Stimulated activated CD4-positive, alpha-beta T cell treated with anti-CD3 and anti-CD28 coated beads, Interleukin-12 subunit alpha, Interleukin-12 subunit beta, amount 100 ng/mL, for 24 hours (primary cell): ENCODE data around the gene SOX8.
A peak's percentile ranks its signal among the peaks of the same experiment; 100 is the strongest.
"Not testable (repeated sequence)": the region's sequence is repeated elsewhere in the genome, so short reads cannot be mapped to it uniquely, and the experiment has no call there.

ENCODE experiments used
- DNase-seq, 2 experiments: peaks; one replicate each; pipeline ENCODE4 v3.0.0-alpha.2; 2020; ENCODE audit warnings: low read depth in 2 of 2

Gene SOX8

GRCh38 chr16:953818-954217 is 27.8 kb upstream of the SOX8 start:
- not testable (repeated sequence) for DNase-seq

DNA sequence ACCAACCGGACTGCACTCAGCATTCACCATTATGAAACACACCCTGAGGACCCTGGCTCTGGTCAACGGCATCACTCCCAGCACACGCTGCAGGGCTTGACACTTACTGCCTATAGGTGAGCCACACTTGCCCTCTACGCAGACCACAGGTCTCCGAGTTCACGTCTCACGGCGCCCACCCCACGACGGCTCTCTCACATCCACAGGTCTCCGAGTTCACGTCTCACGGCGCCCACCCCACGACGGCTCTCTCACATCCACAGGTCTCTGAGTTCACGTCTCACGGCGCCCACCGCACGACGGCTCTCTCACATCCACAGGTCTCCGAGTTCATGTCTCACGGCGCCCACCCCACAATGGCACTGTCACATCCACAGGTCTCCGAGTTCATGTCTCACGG is 25.8 kb upstream of the SOX8 start:
- DNase-seq = not testable (repeated sequence)

DNA sequence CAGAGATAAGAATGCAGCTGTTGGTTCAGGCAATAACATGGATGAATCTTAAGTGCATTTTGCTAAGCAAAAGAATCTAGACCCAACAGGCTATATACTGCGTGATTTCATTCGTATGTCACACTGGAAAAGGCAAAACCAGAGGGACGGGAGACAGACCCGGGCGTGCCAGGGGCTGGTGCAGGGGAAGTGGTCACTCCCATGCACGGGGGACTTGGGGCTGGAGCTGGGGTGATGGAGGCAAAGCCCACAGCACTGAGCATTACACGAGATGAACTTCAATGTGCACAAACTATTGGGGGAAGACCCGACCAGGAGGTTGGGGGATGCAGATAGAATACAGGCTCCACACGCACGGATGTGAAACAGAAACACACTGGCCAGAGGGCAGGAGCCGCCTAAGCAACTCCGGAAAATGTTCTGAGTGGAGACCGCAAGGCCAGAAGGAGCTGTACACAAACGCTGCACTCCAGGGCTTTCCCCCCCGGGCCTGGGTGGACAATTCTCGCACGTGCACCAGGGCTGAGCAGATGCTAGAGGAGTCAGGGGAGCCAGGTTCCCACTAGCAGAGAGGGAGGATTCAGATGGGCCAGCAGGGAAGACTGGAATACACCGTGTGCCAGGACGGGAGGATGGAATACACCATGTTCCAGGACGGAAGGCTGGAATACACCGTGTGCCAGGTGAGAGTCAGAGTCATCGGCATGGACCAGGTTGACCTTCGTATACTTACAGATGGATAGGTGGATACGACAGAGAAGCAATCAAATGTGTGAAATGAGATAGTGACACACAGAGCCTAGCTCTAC is 22.1 kb upstream of the SOX8 start:
- DNase-seq = no peak

GRCh38 chr16:962366-962765 is 19.2 kb upstream of the SOX8 start:
- no peak for DNase-seq

DNA sequence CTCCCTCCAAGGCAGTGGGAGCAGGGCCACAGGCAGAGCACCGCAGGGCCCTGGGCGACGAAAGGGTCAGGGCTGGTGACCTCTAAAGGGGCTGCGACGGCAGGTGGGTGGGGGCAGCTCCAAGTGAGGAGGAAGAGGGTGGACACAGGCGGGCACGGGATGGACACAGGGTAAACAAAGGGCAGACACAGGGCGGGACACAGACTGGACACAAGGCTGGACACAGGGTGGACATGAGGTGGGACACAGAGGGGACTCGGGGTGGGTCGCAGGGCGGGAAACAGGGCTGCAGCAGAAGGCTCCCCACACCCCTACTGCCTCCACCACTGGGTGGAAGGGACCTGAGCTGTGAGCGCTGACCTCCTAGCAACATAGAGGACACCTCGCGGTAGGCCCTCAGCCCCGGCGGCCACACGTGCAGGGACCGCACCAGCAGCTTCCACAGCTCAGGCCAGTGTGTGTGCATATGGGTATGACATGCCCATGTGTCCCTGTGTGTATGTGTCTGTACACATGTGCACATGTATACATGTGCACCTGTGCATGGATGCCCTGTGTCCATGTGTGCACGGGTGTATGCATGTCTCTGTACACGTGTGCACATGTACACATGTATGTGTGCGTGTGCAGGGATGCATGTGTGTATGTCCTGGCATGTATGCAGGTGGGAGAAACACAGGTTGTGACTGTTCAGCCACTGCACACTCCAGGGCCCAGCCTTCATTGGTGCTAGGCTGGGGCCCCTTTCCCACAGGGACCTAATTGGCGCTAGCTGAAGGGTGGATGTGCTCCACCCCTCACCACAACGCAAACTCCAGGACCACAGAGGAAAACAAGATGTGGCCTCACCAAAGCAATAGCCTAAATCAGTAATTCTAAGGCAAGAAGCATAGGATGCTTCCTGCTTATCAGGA is 18.4 kb upstream of the SOX8 start:
- no peak for DNase-seq

DNA sequence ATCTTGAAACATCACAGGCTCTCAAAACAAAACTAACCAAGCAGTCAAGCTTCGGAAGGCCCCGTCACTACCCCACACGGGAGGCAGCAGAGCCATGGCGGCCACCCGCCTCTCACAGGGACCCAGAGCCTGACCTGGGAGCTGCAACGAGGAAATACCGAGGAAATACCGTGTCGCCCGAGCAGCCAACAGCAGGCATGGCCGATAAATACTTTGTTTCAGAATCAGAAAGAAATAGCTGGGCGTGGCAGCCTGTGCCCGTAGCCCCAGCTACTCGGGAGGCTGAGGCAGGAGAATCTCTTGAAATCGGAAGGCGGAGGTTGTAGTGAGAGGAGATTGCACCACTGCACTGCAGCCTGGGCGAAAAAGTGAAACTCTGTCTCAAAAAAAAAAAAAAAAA is 17.7 kb upstream of the SOX8 start:
- DNase-seq = no peak

- peak in 1 of 2 experiments; percentile 45 for DNase-seq
Measured at GRCh38 chr16:964356-965035, 17.1 kb upstream of the SOX8 start.

GRCh38 chr16:965036-965395 is 16.6 kb upstream of the SOX8 start:
- no peak for DNase-seq

DNA sequence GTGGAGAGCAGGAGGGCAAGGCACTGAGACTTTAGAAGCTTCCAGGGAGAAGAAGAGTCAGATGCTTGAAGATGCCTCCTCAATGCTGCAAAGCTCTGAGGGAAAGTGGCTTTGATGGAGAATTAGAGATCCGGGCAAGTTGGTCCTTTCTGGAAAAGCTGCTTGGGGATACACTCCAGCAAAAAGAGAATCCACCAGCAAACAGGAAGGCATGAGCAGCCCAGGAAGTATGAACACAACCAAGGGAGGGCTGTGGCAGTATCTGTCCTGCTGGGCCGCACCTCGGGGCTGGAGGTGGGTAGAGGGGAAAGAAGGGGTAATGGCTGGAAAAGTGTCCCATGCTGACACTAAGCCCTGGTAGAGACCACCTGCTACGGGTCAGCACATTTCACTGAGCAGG is 16.1 kb upstream of the SOX8 start:
- no peak for DNase-seq

- DNase-seq = no peak
Measured at GRCh38 chr16:966035-966434, 15.5 kb upstream of the SOX8 start.

GRCh38 chr16:966505-966904 is 15.1 kb upstream of the SOX8 start:
- no peak for DNase-seq

DNA sequence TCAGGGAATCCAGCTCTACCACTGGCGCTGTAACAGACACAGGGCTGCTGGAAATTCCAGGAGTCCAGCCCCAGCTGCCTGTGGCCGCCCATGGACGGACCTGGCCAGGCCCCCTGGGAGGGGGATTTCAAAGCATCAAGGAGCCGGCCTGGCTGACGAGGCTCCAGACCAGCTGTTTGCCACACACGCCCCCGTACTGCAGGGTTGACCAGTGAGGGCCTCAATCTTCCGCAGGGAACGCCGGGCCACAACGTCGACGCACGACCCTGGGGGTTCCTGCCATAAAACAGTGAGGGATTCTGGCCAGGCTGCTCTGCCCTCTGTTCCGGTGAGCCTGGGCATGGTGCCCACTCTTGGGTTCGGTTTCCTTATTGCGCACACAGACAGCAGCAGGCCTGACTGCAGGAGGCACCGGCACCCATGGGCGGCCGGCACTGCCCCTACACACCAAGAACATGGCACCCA is 14.5 kb upstream of the SOX8 start:
- no peak for DNase-seq

GRCh38 chr16:967546-968295 is 13.8 kb upstream of the SOX8 start:
- DNase-seq = no peak

DNA sequence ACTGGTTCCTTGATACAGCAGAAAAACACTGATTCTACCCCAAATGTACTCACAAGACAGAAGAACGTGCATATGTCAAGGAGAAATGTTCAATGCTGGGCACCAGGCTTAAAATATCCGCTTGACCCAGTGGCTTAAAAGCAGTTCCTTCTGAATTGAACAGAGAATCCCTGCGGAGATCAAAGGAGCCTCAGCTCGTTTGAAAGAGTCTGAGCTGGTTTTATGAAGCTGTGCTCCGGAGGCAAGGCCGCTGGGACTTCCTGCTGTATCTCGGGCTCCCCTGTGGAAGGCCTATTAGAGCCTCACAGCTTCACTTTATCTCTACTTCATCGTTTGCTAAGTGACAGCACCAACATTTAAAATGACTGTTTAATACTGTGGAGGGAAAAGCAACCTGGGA is 12.9 kb upstream of the SOX8 start:
- no peak for DNase-seq

GRCh38 chr16:969508-970385 is 11.8 kb upstream of the SOX8 start:
- no peak for DNase-seq

DNA sequence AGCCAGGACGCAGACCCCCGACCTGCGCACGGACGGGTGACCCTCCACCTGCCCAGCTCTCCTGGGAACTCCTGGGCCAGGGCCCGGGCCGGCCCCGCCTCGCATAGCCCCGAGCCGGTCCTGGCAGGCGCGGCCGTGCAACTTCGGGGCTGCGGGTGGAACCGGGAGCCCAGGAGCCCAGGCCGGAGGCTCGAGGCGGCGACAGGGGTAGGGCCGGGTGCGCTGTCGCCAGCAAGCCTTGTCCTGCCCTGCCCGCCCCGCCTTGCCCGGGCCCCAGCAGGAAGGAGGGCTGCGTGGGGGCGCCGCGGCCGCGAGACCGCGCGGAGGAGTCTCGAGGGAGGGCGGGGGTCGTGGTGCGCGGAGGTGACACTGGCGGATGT is 11.2 kb upstream of the SOX8 start:
- no peak for DNase-seq

GRCh38 chr16:970766-971581 is 10.6 kb upstream of the SOX8 start, which contains the start of gene LMF1:
Gene LMF1, minus strand, starts transcription at chr16:970984. Its CDS starts 4 bp downstream, at chr16:970980.
- peak; percentile 94 to 96 for DNase-seq

DNA sequence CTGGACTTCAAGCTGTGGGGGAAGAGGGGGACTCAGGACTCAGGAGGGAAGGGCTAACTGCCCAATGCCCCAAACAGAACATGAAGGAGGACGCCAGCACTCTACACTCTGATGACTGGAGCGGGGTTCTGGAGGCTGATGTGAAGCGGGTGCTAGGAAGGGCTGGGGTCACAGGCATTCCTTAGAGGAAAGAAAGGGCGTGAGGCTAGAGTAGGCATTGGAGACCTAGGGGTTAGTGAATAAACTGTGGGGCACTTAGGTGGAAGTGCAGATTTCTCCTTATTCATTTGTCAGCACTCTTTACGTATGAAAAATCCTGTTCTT is 10.0 kb upstream of the SOX8 start:
- DNase-seq = no peak

DNA sequence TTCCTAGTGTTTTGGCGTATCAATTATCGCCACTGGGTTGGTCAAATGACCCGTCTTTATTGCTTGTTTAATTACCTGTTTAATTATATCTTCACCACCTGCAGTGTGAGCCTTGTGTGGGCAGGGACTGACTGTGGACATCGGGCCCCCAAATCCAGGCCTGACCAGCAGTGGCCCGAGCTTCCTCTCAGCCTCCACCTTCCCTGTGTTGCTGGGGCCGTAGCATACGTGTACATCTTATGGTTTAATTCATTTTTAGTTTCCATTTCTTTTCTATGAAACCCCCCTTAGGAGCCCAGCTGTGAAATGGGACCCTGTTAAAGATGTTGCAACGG is 9.6 kb upstream of the SOX8 start:
- no peak for DNase-seq
